Medulla oblongata (tissue), 1 donor: ENCODE results near the gene CAB39L.

Source experiments
- DNase-seq: peaks from one replicate; pipeline ENCODE4 v3.0.0-alpha.2; 2015; ENCODE audit errors: extremely low spot score

Gene CAB39L

GRCh38 chr13:49441846-49442245 lies 2.0 kb downstream of the CAB39L start:
- DNase-seq = no peak

- no peak for DNase-seq
Observed at GRCh38 chr13:49441312-49441711, 2.6 kb downstream of the CAB39L start.

- no peak for DNase-seq
Observed at GRCh38 chr13:49439609-49440008, 4.3 kb downstream of the CAB39L start.

- DNase-seq = no peak
Observed at GRCh38 chr13:49437705-49438104, 6.2 kb downstream of the CAB39L start.

GRCh38 chr13:49436890-49437289 lies 7.0 kb downstream of the CAB39L start:
- DNase-seq = peak; percentile 73

- peak; percentile 36 for DNase-seq
Observed at GRCh38 chr13:49435992-49436391, 7.9 kb downstream of the CAB39L start.

- DNase-seq = no peak
Observed at GRCh38 chr13:49429121-49429520, 14.7 kb downstream of the CAB39L start.

GRCh38 chr13:49428041-49428763 lies 15.7 kb downstream of the CAB39L start:
- no peak for DNase-seq

- no peak for DNase-seq
Observed at GRCh38 chr13:49424011-49424560, 19.8 kb downstream of the CAB39L start.

GRCh38 chr13:49421391-49421790 lies 22.5 kb downstream of the CAB39L start:
- no peak for DNase-seq

GRCh38 chr13:49419276-49419675 lies 24.6 kb downstream of the CAB39L start:
- no peak for DNase-seq

- no peak for DNase-seq
Observed at GRCh38 chr13:49418206-49418605, 25.7 kb downstream of the CAB39L start.

GRCh38 chr13:49417161-49417560 lies 26.7 kb downstream of the CAB39L start:
- no peak for DNase-seq

- no peak for DNase-seq
Observed at GRCh38 chr13:49412749-49413148, 31.1 kb downstream of the CAB39L start.

- DNase-seq = no peak
Observed at GRCh38 chr13:49411353-49411752, 32.5 kb downstream of the CAB39L start.

- no peak for DNase-seq
Observed at GRCh38 chr13:49410477-49410876, 33.4 kb downstream of the CAB39L start.

- no peak for DNase-seq
Observed at GRCh38 chr13:49410006-49410405, 33.9 kb downstream of the CAB39L start.

GRCh38 chr13:49409008-49409407 lies 34.9 kb downstream of the CAB39L start:
- DNase-seq = no peak

GRCh38 chr13:49407936-49408335 lies 35.9 kb downstream of the CAB39L start:
- no peak for DNase-seq

- no peak for DNase-seq
Observed at GRCh38 chr13:49407068-49407467, 36.8 kb downstream of the CAB39L start.

GRCh38 chr13:49404703-49405020 lies 39.2 kb downstream of the CAB39L start:
- no peak for DNase-seq

- no peak for DNase-seq
Observed at GRCh38 chr13:49403996-49404702, 39.7 kb downstream of the CAB39L start.
